ENCODE measurements around the gene ANKUB1.
A peak's percentile ranks its signal among the peaks of the same experiment; 100 is the strongest.
"Not testable (repeated sequence)": the region's sequence is repeated elsewhere in the genome, so short reads cannot be mapped to it uniquely, and the experiment has no call there.

The ANKUB1 gene

GRCh38 chr3:149792452-149793270, at the start of gene ANKUB1:
TSS of gene ANKUB1 (minus strand) at chr3:149792554. CDS start at chr3:149792366, 188 bp downstream.
- DNase-seq (ENCODE audit: low spot score), result no peak

DNA sequence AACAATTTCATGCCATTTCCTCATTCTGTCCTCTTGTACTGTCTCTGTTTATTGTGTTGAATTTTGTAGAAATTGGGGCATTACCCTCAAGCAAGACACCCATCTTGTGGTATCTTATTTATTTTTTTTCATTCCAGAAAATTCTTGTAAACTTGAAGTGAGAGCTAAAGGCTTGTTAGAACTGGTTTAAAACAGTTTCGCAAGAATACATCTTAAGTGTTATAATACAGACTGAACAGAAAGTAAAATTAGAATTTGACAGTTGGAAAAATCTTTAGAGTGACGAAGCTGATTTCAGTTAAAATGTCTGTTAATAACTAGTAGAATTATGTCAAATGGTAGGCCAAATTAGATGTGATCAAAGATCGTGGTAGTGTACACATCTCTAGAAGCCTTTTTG, 47.5 kb upstream of the ANKUB1 start:
- no peak for DNase-seq (ENCODE audit: low spot score)

- DNase-seq (ENCODE audit: low spot score), result not testable (repeated sequence)
Observed at GRCh38 chr3:149839469-149839868, 47.1 kb upstream of the ANKUB1 start.

DNA sequence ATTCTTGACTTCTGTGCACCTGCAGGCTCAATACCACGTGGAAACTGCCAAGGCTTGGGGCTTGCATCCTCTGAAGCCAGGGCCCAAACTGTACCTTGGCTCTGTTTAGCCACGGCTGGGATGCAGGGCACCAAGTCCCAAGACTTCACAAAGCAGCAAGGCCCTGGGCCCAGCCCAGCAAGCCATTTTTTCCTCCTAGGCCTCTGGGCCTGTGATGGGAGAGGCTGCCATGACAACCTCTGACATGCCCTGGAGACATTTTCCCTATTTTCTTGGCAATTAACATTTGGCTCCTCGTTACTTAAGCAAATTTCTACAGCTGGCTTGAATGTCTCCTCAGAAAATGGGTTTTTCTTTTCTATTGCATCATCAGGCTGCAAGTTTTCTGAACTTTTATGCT, 46.1 kb upstream of the ANKUB1 start:
- DNase-seq (ENCODE audit: low spot score), result not testable (repeated sequence)

GRCh38 chr3:149833241-149833640, 40.9 kb upstream of the ANKUB1 start:
- no peak for DNase-seq (ENCODE audit: low spot score)

- no peak for DNase-seq (ENCODE audit: low spot score)
Observed at GRCh38 chr3:149832086-149832485, 39.7 kb upstream of the ANKUB1 start.

DNA sequence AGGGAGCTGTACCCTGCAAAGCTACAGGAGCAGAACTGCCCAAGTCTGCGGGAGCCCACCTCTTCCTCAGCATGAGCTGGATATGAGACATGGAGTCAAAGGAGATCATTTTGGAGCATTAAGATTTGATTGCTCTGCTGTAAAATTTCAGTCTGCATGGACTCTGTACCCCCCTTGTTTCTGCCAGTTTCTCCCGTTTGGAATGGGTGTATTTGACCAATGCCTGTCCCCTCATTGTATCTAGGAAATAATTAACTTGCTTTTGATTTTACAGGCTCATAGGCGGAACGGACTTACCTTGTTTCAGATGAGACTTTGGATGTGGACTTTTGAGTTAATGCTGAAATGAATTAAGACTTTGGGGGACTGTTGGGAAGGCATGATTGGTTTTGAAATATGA, 39.0 kb upstream of the ANKUB1 start:
- no peak for DNase-seq (ENCODE audit: low spot score)

GRCh38 chr3:149830902-149831301, 38.5 kb upstream of the ANKUB1 start:
- no peak for DNase-seq (ENCODE audit: low spot score)

GRCh38 chr3:149829631-149830030, 37.3 kb upstream of the ANKUB1 start:
- not testable (repeated sequence) for DNase-seq (ENCODE audit: low spot score)

GRCh38 chr3:149828390-149828789, 36.0 kb upstream of the ANKUB1 start:
- DNase-seq (ENCODE audit: low spot score), result no peak

DNA sequence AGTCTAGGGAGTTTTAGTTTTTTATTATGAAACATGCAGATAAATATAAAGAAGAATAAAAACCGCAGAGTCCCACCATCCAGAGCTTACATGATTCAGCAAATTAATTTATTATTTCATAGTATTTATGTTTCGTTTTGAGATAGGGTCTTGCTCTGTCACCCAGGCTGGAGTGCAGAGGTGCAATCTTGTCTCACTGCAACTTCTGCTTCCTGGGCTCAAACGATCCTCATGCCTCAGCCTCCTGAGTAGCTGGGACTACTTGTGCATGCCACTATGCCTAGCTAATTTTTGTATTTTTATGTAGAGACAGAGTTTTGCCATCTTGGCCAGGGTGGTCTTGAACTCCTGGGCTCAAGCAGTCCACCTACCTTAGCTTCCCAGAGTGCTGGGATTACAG, 34.3 kb upstream of the ANKUB1 start:
- no peak for DNase-seq (ENCODE audit: low spot score)

GRCh38 chr3:149820183-149820582, 27.8 kb upstream of the ANKUB1 start:
- DNase-seq (ENCODE audit: low spot score), result no peak

GRCh38 chr3:149819432-149819831, 27.1 kb upstream of the ANKUB1 start:
- DNase-seq (ENCODE audit: low spot score), result no peak

DNA sequence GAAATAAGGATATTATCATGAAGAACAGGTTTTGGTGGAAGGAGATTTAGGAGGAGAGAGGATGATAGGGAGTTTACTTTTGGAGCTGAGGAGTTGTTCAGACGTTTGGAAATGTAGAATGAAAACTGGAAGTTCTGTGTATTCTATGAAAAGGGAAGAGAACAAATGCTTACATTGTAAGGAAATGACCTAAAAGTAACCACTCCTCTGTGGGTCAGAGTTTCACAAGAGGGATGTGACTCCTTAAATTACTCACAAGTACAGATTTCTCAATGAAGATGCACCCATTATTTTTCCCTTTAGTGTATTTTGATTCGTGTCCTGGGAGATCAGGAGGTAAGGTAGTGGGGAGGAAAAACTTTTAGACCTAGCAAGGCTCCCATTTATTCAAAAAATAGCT, 24.6 kb upstream of the ANKUB1 start:
- DNase-seq (ENCODE audit: low spot score), result no peak

- DNase-seq (ENCODE audit: low spot score), result no peak
Observed at GRCh38 chr3:149816311-149816710, 24.0 kb upstream of the ANKUB1 start.

- no peak for DNase-seq (ENCODE audit: low spot score)
Observed at GRCh38 chr3:149815728-149816127, 23.4 kb upstream of the ANKUB1 start.

DNA sequence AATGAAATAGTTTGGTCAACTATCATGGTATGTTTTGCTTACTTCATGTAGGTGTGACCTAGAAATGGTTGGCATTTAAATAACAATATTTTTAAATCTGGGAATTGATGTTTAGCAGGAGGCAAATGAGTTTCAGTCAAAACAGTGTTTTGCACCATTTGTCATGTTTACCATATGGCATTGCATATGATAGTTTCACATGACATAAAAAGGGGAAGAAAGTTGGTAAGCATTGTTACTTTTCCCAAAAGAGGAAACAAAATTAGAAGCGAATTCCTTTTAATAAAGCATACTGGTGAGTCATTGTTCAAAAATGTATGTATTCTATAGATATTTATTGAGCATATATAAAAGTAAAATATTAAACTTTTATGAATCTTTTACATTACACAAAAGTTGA, 23.0 kb upstream of the ANKUB1 start:
- no peak for DNase-seq (ENCODE audit: low spot score)

GRCh38 chr3:149813367-149814281, 21.3 kb upstream of the ANKUB1 start:
- peak; percentile 67 for DNase-seq (ENCODE audit: low spot score)

GRCh38 chr3:149812606-149813366, 20.4 kb upstream of the ANKUB1 start, which contains the start of gene RNF13:
TSS of gene RNF13 (plus strand) at chr3:149813215. CDS start at chr3:149846027, 32,812 bp downstream.
- peak; percentile 96 for DNase-seq (ENCODE audit: low spot score)

GRCh38 chr3:149812165-149812605, 19.8 kb upstream of the ANKUB1 start:
- DNase-seq (ENCODE audit: low spot score), result no peak

DNA sequence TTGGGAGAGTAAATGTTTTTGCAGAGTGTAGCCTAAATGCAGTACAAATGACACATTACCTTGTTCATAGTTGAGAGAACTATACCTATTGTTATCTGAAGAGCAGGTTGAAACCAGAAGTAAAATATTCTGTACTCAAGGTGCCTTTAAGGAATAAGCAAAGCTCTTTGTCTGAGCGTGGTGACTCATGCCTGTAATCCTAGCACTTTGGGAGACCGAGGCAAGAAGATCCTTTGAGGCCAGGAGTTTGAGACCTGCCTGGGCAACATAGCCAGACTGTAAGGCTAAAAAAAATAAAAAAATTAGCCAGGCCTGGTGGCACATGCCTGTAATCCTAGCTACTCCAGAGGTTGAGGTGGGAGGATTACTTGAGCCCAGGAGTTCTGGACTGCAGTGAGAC, 18.5 kb upstream of the ANKUB1 start:
- no peak for DNase-seq (ENCODE audit: low spot score)

- no peak for DNase-seq (ENCODE audit: low spot score)
Observed at GRCh38 chr3:149809699-149810098, 17.3 kb upstream of the ANKUB1 start.

All from left forelimb (tissue), 1 donor.